ENCODE data around the gene HAPLN1. TPM values are rescaled to one million over a fixed set of nuclear protein-coding genes. Genes with fewer than 3 reads are reported as not detected.

Gene HAPLN1
- total RNA-seq, 1 experiment from 2014 or later, result not detected

DNA sequence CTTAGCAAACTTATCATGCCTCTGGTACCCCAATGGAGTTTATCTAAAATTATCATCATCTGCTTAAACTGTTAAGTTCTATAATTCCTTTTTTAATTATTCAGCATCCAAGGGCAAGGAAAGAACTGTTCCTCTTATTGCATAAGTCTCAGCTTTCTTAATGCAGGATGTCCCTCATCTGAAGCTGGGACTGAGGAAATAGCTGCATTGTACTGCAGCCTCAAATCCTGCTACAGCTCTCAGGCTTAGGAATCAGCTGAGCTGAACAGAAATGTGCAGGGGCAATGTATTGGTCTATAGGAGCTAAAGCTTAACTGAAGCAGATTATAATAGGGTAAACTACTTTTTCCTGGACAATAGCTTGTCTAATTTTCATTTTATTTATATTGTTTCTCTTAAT lies 48.0 kb downstream of the HAPLN1 start:
- no peaks in the 10 kb centered on the region for H3K27me3 ChIP-seq (ENCODE audit: insufficient read depth, low read depth)
- H3K36me3 ChIP-seq (ENCODE audit: low read depth), result no peaks in the 10 kb centered on the region
- TF ChIP-seq, protein P1, sequence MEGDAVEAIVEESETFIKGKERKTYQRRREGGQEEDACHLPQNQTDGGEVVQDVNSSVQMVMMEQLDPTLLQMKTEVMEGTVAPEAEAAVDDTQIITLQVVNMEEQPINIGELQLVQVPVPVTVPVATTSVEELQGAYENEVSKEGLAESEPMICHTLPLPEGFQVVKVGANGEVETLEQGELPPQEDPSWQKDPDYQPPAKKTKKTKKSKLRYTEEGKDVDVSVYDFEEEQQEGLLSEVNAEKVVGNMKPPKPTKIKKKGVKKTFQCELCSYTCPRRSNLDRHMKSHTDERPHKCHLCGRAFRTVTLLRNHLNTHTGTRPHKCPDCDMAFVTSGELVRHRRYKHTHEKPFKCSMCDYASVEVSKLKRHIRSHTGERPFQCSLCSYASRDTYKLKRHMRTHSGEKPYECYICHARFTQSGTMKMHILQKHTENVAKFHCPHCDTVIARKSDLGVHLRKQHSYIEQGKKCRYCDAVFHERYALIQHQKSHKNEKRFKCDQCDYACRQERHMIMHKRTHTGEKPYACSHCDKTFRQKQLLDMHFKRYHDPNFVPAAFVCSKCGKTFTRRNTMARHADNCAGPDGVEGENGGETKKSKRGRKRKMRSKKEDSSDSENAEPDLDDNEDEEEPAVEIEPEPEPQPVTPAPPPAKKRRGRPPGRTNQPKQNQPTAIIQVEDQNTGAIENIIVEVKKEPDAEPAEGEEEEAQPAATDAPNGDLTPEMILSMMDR (conservative IDR thresholded peaks at IDR 0.05), result no peak
- TF ChIP-seq EZH2 (IDR thresholded peaks at IDR 0.05; ENCODE audit: low read depth), result no peak
- no peaks in the 10 kb centered on the region for H3K79me2 ChIP-seq (ENCODE audit: low read depth)
- H3K27ac ChIP-seq, result no peak overlapping the region
- intact Hi-C loops (cut with micrococcal nuclease; ENCODE audit: unreplicated experiment), result no loop called here
- BruUV-seq (replicated peaks), result no TSS peak
- DNase-seq, result no peak
- no peaks in the 10 kb centered on the region for H3F3A ChIP-seq (ENCODE audit: insufficient read depth, low read depth)
- CTCF ChIA-PET, result no interaction called here
- POLR2A ChIA-PET (ENCODE audit: unreplicated experiment), result no interaction called here
- no peak overlapping the region for H2AFZ ChIP-seq
- no peaks in the 10 kb centered on the region for H3K9me3 ChIP-seq (ENCODE audit: insufficient read depth, low read depth)
- H3K4me3 ChIP-seq, result no peak overlapping the region
- H3K4me2 ChIP-seq, result no peak overlapping the region
- no peaks in the 10 kb centered on the region for H3K4me1 ChIP-seq (replicated peaks; ENCODE audit: insufficient read depth)
- H4K20me1 ChIP-seq (ENCODE audit: insufficient read depth), result no peaks in the 10 kb centered on the region
- no peaks in the 10 kb centered on the region for H3K9me2 ChIP-seq (ENCODE audit: insufficient read depth)

DNA sequence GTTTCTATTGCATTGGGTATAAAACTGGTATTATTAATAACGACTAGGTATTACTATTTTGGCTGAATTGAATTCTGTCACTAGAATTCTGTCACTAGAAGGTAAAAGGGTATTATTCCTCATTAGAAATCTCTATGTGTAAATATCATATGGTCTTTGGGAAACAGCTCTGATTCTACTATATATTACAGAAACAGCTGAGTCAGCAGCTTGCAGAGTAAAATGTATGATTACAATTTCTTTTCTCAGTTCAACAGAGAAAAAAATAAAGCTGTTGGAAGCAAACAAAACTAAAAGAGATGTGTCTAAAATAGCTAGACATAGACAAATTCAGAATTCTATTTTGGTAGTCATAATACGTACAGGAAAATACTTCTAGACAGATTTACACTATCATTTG lies 48.5 kb downstream of the HAPLN1 start:
- BruUV-seq (replicated peaks), result no TSS peak
- H2AFZ ChIP-seq, result no peak overlapping the region
- H3K4me2 ChIP-seq, result no peak overlapping the region
- no peaks in the 10 kb centered on the region for H3F3A ChIP-seq (ENCODE audit: insufficient read depth, low read depth)
- no peaks in the 10 kb centered on the region for H3K9me3 ChIP-seq (ENCODE audit: insufficient read depth, low read depth)
- no peak overlapping the region for H3K4me3 ChIP-seq
- no peaks in the 10 kb centered on the region for H3K79me2 ChIP-seq (ENCODE audit: low read depth)
- H3K27me3 ChIP-seq (ENCODE audit: insufficient read depth, low read depth), result no peaks in the 10 kb centered on the region
- ChIA-PET POLR2A (ENCODE audit: unreplicated experiment) (no interaction called here), CTCF (no interaction called here)
- no peak for TF ChIP-seq EZH2 (IDR thresholded peaks at IDR 0.05; ENCODE audit: low read depth)
- TF ChIP-seq, protein P1 (conservative IDR thresholded peaks at IDR 0.05), result no peak
- H4K20me1 ChIP-seq (ENCODE audit: insufficient read depth), result no peaks in the 10 kb centered on the region
- H3K27ac ChIP-seq, result no peak overlapping the region
- no peaks in the 10 kb centered on the region for H3K4me1 ChIP-seq (replicated peaks; ENCODE audit: insufficient read depth)
- H3K9me2 ChIP-seq (ENCODE audit: insufficient read depth), result no peaks in the 10 kb centered on the region
- DNase-seq, result no peak
- intact Hi-C loops (cut with micrococcal nuclease; ENCODE audit: unreplicated experiment), result no loop called here
- H3K36me3 ChIP-seq (ENCODE audit: low read depth), result no peaks in the 10 kb centered on the region

DNA sequence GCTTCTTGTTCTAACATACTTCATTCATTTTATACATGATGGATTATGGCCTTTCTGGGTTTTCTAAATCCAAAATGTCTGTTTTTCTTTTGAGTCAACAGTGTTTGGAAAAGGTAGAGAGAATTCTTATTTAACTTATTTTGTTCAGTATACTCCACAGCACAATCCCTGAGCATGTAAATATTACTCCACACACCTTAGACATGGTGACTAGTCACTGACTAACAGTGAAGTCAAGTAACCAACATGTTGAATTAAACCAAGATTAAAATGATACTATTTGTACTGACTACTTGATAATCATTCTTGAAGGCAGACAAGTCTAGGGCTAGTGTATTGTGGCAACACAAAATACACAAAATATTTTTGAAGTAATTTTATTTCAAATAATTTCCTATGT lies 55.0 kb downstream of the HAPLN1 start:
- POLR2A ChIA-PET (ENCODE audit: unreplicated experiment), result no interaction called here
- no TSS peak for BruUV-seq (replicated peaks)

More for the DNA sequence above, 55.0 kb downstream of the HAPLN1 start:
- no peak for DNase-seq
- TF ChIP-seq, protein P1 (conservative IDR thresholded peaks at IDR 0.05), result no peak
- TF ChIP-seq EZH2 (IDR thresholded peaks at IDR 0.05; ENCODE audit: low read depth), result no peak
- no peak overlapping the region for H3K27ac ChIP-seq
- no peak overlapping the region for H3K4me3 ChIP-seq
- no peak overlapping the region for H3K4me2 ChIP-seq
- no peaks in the 10 kb centered on the region for H3K36me3 ChIP-seq (ENCODE audit: low read depth)
- H3K27me3 ChIP-seq (ENCODE audit: insufficient read depth, low read depth), result no peaks in the 10 kb centered on the region
- H3F3A ChIP-seq (ENCODE audit: insufficient read depth, low read depth), result no peaks in the 10 kb centered on the region
- H2AFZ ChIP-seq, result no peak overlapping the region
- intact Hi-C loops (cut with micrococcal nuclease; ENCODE audit: unreplicated experiment), result no loop called here
- no peaks in the 10 kb centered on the region for H3K9me3 ChIP-seq (ENCODE audit: insufficient read depth, low read depth)
- no peaks in the 10 kb centered on the region for H3K79me2 ChIP-seq (ENCODE audit: low read depth)
- H3K4me1 ChIP-seq (replicated peaks; ENCODE audit: insufficient read depth), result no peaks in the 10 kb centered on the region
- no peaks in the 10 kb centered on the region for H4K20me1 ChIP-seq (ENCODE audit: insufficient read depth)
- CTCF ChIA-PET, result no interaction called here
- peaks cover 4% of the 10 kb centered on the region; the same call in 1 of the 2 replicates for H3K9me2 ChIP-seq (ENCODE audit: insufficient read depth)

All from PC-9 (cell line).